Measurements from ENCODE around the gene ACP2.

Gene ACP2

GRCh38 chr11:47284151-47284550 lies 35.5 kb upstream of the ACP2 start:
- TF ChIP-seq, protein P1, sequence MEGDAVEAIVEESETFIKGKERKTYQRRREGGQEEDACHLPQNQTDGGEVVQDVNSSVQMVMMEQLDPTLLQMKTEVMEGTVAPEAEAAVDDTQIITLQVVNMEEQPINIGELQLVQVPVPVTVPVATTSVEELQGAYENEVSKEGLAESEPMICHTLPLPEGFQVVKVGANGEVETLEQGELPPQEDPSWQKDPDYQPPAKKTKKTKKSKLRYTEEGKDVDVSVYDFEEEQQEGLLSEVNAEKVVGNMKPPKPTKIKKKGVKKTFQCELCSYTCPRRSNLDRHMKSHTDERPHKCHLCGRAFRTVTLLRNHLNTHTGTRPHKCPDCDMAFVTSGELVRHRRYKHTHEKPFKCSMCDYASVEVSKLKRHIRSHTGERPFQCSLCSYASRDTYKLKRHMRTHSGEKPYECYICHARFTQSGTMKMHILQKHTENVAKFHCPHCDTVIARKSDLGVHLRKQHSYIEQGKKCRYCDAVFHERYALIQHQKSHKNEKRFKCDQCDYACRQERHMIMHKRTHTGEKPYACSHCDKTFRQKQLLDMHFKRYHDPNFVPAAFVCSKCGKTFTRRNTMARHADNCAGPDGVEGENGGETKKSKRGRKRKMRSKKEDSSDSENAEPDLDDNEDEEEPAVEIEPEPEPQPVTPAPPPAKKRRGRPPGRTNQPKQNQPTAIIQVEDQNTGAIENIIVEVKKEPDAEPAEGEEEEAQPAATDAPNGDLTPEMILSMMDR (conservative IDR thresholded peaks at IDR 0.05; ENCODE audit: low read length): no peak
- DNase-seq (ENCODE audit: low read depth): no peak
- no peak overlapping the region for H3K4me3 ChIP-seq (ENCODE audit: low read length)

- no peak overlapping the region for H3K4me3 ChIP-seq (ENCODE audit: low read length)
- TF ChIP-seq, protein P1 (conservative IDR thresholded peaks at IDR 0.05; ENCODE audit: low read length): no peak
- DNase-seq (ENCODE audit: low read depth): no peak
These were observed 33.8 kb upstream of the ACP2 start for GRCh38 chr11:47282462-47282861.

- TF ChIP-seq, protein P1 (conservative IDR thresholded peaks at IDR 0.05; ENCODE audit: low read length): no peak
- H3K4me3 ChIP-seq (ENCODE audit: low read length): no peak overlapping the region
- no peak for DNase-seq (ENCODE audit: low read depth)
These were observed 32.2 kb upstream of the ACP2 start for GRCh38 chr11:47280860-47281259.

- no peak for DNase-seq (ENCODE audit: low read depth)
- TF ChIP-seq, protein P1 (conservative IDR thresholded peaks at IDR 0.05; ENCODE audit: low read length): no peak
- no peak overlapping the region for H3K4me3 ChIP-seq (ENCODE audit: low read length)
These were observed 31.5 kb upstream of the ACP2 start for GRCh38 chr11:47280099-47280498.

DNA sequence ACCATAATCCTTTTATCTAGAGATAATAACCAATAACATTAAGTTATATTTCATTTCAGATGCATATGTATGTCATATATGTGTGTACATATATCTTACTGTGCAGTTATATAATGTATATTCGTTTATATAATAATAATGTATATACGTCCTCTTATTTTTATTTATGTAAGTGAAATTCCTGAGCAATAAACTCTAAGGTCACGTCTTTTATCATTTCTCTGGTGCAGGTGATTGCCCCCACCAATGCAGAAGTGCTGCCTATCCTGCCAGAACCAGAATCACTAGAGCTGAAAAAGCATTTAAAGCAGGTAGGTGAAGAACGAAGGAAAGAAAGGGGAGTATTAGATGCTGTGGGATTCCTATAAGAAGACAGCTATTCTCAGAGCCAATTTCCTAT lies 30.2 kb upstream of the ACP2 start:
- DNase-seq (ENCODE audit: low read depth): no peak
- TF ChIP-seq, protein P1 (conservative IDR thresholded peaks at IDR 0.05; ENCODE audit: low read length): no peak

DNA sequence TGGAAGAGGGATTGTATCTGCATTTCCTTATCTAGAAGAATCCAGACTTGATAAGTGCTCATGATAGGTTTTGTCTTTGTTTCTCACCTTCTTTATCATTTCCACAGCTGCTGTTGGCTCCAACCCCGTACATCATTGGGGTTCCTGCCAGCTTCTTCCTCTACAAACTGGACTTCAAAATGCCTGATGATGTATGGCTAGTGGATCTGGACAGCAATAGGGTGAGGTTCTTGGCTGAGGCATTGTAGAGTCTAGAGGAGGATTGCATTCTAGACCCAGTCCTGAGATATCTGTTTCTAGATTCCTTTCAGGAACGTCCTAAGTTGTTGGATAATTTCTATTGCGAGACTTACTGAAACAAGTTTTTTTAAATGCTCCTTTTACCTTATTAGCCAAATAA lies 29.4 kb upstream of the ACP2 start:
- DNase-seq (ENCODE audit: low read depth): no peak
- H3K4me3 ChIP-seq (ENCODE audit: low read length): no peak overlapping the region
- TF ChIP-seq, protein P1 (conservative IDR thresholded peaks at IDR 0.05; ENCODE audit: low read length): no peak

More for the DNA sequence above, 30.2 kb upstream of the ACP2 start:
- H3K4me3 ChIP-seq (ENCODE audit: low read length): no peak overlapping the region

DNA sequence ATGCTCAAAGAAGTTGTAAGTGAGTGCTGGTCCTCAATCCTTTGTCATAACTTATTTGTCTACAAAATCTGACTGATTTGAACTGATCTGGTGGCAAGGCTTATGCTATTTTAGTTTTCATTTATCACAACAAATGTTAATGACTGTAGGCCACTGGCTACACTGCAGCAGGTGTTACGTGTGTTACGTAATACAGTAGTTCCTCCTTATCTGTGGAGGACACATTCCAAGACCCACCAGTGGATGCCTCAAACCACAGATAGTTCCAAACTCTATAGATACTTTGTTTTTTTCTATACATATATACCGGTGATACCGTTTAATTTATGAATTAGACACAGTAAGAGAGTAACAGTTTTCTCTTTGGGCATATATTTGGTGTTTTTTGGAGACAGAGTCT lies 28.3 kb upstream of the ACP2 start:
- DNase-seq (ENCODE audit: low read depth): no peak
- TF ChIP-seq, protein P1 (conservative IDR thresholded peaks at IDR 0.05; ENCODE audit: low read length): no peak
- H3K4me3 ChIP-seq (ENCODE audit: low read length): no peak overlapping the region
